Endothelial cell (in vitro differentiated cells): ENCODE data around the gene MRPS31. TPM values are rescaled to one million over a fixed set of nuclear protein-coding genes. Genes with fewer than 3 reads are reported as not detected.
A peak's percentile ranks its signal among the peaks of the same experiment; 100 is the strongest.
"Not testable (repeated sequence)": the region's sequence is repeated elsewhere in the genome, so short reads cannot be mapped to it uniquely, and the experiment has no call there.

Experiments used
- DNase-seq: peaks from one replicate; pipeline ENCODE4 v3.0.0; 2021; ENCODE audit warnings: low spot score
- H3K27ac Mint-ChIP-seq: one replicate; pipeline ENCODE4 v1.8.0; 2021; ENCODE audit warnings: mixed read lengths, inconsistent platforms; ENCODE audit not compliant: unreplicated experiment
- H3K27me3 Mint-ChIP-seq: one replicate; pipeline ENCODE4 v1.8.0; 2021; ENCODE audit warnings: mild to moderate bottlenecking, moderate library complexity, mixed read lengths, inconsistent platforms; ENCODE audit not compliant: unreplicated experiment
- H3K36me3 Mint-ChIP-seq: one replicate; pipeline ENCODE4 v1.8.0; 2021; ENCODE audit warnings: mild to moderate bottlenecking, low read depth, mixed read lengths, inconsistent platforms; ENCODE audit not compliant: unreplicated experiment
- H3K4me1 Mint-ChIP-seq: one replicate; pipeline ENCODE4 v1.8.0; 2021; ENCODE audit warnings: mild to moderate bottlenecking, mixed read lengths, inconsistent platforms; ENCODE audit not compliant: unreplicated experiment
- H3K4me3 Mint-ChIP-seq: one replicate; pipeline ENCODE4 v1.8.0; 2021; ENCODE audit warnings: mild to moderate bottlenecking, mixed read lengths, inconsistent platforms; ENCODE audit not compliant: unreplicated experiment
- H3K9me3 Mint-ChIP-seq: one replicate; pipeline ENCODE4 v1.8.0; 2021; ENCODE audit warnings: mixed read lengths, inconsistent platforms; ENCODE audit not compliant: unreplicated experiment
- CTCF ChIP-seq: fragments of 200-600 bp; sonication (generic); IDR thresholded peaks from one replicate; pipeline ENCODE4 v1.5.0; 2021; ENCODE audit warnings: antibody characterized with exemption; ENCODE audit not compliant: unreplicated experiment
- total RNA-seq: library from RNA; stranded (reverse); fragmentation: NEBNext Ultra II Directional; extraction: Animal tissue kit (Norgen Biotek cat#: 25700); gene quantifications from one replicate; pipeline ENCODE4 v1.2.1, GENCODE V29; 2021; ENCODE audit not compliant: unreplicated experiment

MRPS31 gene
- total RNA-seq, 1 donor from 2014 or later: 16.7 TPM

- Mint-ChIP-seq H3K4me1 (no peaks in the 10 kb centered on the region), H3K27ac (no peak overlapping the region), H3K4me3 (no peak overlapping the region), H3K36me3 (no peaks in the 10 kb centered on the region), H3K9me3 (no peaks in the 10 kb centered on the region), H3K27me3 (peaks cover 1% of the 10 kb centered on the region)
- TF ChIP-seq CTCF: no peak
- no peak for DNase-seq
Measured at GRCh38 chr13:40786568-40786996, 15.6 kb upstream of the MRPS31 start.

DNA sequence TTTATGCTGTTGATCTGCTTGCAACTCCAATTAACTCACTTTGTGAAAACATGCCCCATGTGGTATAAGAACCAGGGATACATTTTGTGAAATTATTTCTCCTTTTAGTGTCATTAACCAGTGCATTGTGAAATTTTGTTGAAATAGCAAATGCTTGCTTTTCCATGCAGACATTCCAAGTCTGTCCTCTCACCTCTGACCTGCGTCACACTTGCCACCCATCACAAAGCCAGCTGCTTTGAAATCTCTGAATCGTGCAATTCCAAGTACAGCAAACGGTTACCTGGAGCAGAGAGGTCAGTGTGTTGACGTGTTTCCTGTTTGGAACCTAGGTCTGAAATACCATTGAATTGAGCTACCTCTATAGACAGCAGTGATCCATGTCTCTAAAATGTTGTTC is 13.6 kb upstream of the MRPS31 start:
- Mint-ChIP-seq H3K27ac (no peak overlapping the region), H3K27me3 (no peaks in the 10 kb centered on the region), H3K4me1 (no peaks in the 10 kb centered on the region), H3K36me3 (no peaks in the 10 kb centered on the region), H3K9me3 (no peaks in the 10 kb centered on the region), H3K4me3 (no peak overlapping the region)
- DNase-seq: no peak
- TF ChIP-seq CTCF: no peak

- not testable (repeated sequence) for DNase-seq, H3K36me3 Mint-ChIP-seq, H3K27ac Mint-ChIP-seq, H3K9me3 Mint-ChIP-seq, H3K4me3 Mint-ChIP-seq, H3K4me1 Mint-ChIP-seq, H3K27me3 Mint-ChIP-seq
Measured at GRCh38 chr13:40782971-40783370, 12.0 kb upstream of the MRPS31 start.

- Mint-ChIP-seq H3K9me3 (no peaks in the 10 kb centered on the region), H3K4me1 (peaks cover 8% of the 10 kb centered on the region), H3K36me3 (no peaks in the 10 kb centered on the region), H3K27me3 (peaks cover 1% of the 10 kb centered on the region), H3K4me3 (no peak overlapping the region), H3K27ac (no peak overlapping the region)
- DNase-seq: no peak
- no peak for TF ChIP-seq CTCF
Measured at GRCh38 chr13:40781717-40782116, 10.7 kb upstream of the MRPS31 start.

GRCh38 chr13:40780822-40781401 is 9.9 kb upstream of the MRPS31 start:
- no peak overlapping the region for H3K4me3 Mint-ChIP-seq
- peak; percentile 18 for TF ChIP-seq CTCF
- no peak for DNase-seq
- H3K27ac Mint-ChIP-seq: no peak overlapping the region
- H3K4me1 Mint-ChIP-seq: peaks cover 10% of the 10 kb centered on the region
- no peaks in the 10 kb centered on the region for H3K36me3 Mint-ChIP-seq
- H3K9me3 Mint-ChIP-seq: no peaks in the 10 kb centered on the region
- H3K27me3 Mint-ChIP-seq: peaks cover 1% of the 10 kb centered on the region
